ENCODE measurements around the gene UBLCP1.
A peak's percentile ranks its signal among the peaks of the same experiment; 100 is the strongest.
"Not testable (repeated sequence)": the region's sequence is repeated elsewhere in the genome, so short reads cannot be mapped to it uniquely, and the experiment has no call there.

Gene UBLCP1

GRCh38 chr5:159262859-159263568 is at the start of gene UBLCP1:
UBLCP1 (plus strand) TSS chr5:159263290; CDS start chr5:159268916, 5,626 bp downstream.
- peak; percentile 75 for DNase-seq

- no peak for DNase-seq
These were observed 48.4 kb upstream of the UBLCP1 start for GRCh38 chr5:159214486-159215271.

GRCh38 chr5:159215886-159216285 is 47.2 kb upstream of the UBLCP1 start:
- no peak for DNase-seq

- no peak for DNase-seq
These were observed 46.6 kb upstream of the UBLCP1 start for GRCh38 chr5:159216454-159216853.

- DNase-seq, result no peak
These were observed 45.9 kb upstream of the UBLCP1 start for GRCh38 chr5:159217236-159217635.

- DNase-seq, result no peak
These were observed 44.5 kb upstream of the UBLCP1 start for GRCh38 chr5:159218595-159219023.

GRCh38 chr5:159220206-159220605 is 42.9 kb upstream of the UBLCP1 start:
- DNase-seq, result no peak

- no peak for DNase-seq
These were observed 39.6 kb upstream of the UBLCP1 start for GRCh38 chr5:159223469-159223868.

GRCh38 chr5:159224471-159224870 is 38.6 kb upstream of the UBLCP1 start:
- no peak for DNase-seq

- no peak for DNase-seq
These were observed 36.6 kb upstream of the UBLCP1 start for GRCh38 chr5:159226451-159226850.

- no peak for DNase-seq
These were observed 35.6 kb upstream of the UBLCP1 start for GRCh38 chr5:159227452-159227851.

- peak; percentile 9 for DNase-seq
These were observed 35.0 kb upstream of the UBLCP1 start for GRCh38 chr5:159228097-159228496.

- no peak for DNase-seq
These were observed 32.4 kb upstream of the UBLCP1 start for GRCh38 chr5:159230657-159231056.

- no peak for DNase-seq
These were observed 31.9 kb upstream of the UBLCP1 start for GRCh38 chr5:159231167-159231566.

- DNase-seq, result not testable (repeated sequence)
These were observed 27.1 kb upstream of the UBLCP1 start for GRCh38 chr5:159235871-159236520.

- no peak for DNase-seq
These were observed 22.7 kb upstream of the UBLCP1 start for GRCh38 chr5:159240301-159240870.

GRCh38 chr5:159241946-159242552 is 21.0 kb upstream of the UBLCP1 start:
- DNase-seq, result no peak

GRCh38 chr5:159242656-159243055 is 20.4 kb upstream of the UBLCP1 start:
- no peak for DNase-seq

- DNase-seq, result no peak
These were observed 19.7 kb upstream of the UBLCP1 start for GRCh38 chr5:159243385-159243784.

- no peak for DNase-seq
These were observed 18.9 kb upstream of the UBLCP1 start for GRCh38 chr5:159244163-159244562.

- DNase-seq, result no peak
These were observed 18.2 kb upstream of the UBLCP1 start for GRCh38 chr5:159244890-159245289.

GRCh38 chr5:159249158-159249557 is 13.9 kb upstream of the UBLCP1 start:
- no peak for DNase-seq

- no peak for DNase-seq
These were observed 10.9 kb upstream of the UBLCP1 start for GRCh38 chr5:159252195-159252594.
